Sciatic nerve (tissue), 2 donors: ENCODE measurements around the gene CCDC85A. TPM values are rescaled to one million over a fixed set of nuclear protein-coding genes. Genes with fewer than 3 reads are reported as not detected.

ENCODE experiments used
- ATAC-seq: fragments of 200-7000 bp; cut with Tn5 transposase; one replicate; pipeline ENCODE4 v1.9.1; 2020; ENCODE audit warnings: mild to moderate bottlenecking, moderate library complexity
- DNase-seq: peaks from one replicate; pipeline ENCODE4 v3.0.0-alpha.2; 2020; ENCODE audit warnings: low spot score
- intact Hi-C: fragments of 100-400 bp; cut with DNase I; formaldehyde crosslinking; loops from one replicate; pipeline ENCODE4 v1.14.2; 2022
- total RNA-seq: library from RNA; stranded (reverse); fragmentation: NEBNext Ultra II Directional; extraction: Animal tissue kit (Norgen Biotek cat#: 25700); gene quantifications from one replicate; pipeline ENCODE4 v1.2.1, GENCODE V29; 2021
- donor health status: DM: no; HTN: no; CAD: no.
- donor health status: DM: no; HTN: no; CAD: no.

Gene CCDC85A
- total RNA-seq, 1 donor from 2014 or later = 3.9 TPM

DNA sequence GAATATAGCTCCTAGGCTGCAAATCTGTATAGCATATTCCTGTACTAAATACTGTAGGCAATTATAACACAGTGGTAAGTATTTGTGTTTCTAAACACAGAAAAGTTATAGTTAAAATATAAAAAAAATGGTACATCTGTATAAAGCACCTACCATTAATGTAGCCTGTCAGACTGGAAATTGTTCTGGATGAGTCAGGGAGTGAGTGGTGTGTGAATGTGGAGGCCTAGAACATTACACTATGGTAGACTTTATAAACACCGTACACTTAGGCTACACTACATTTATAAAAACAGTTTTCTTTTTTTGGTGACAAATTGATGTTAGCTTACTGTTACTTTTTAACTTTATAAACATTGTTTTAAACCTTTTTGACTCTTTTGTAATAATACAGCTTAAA, 226.3 kb downstream of the CCDC85A start:
- ATAC-seq = no peak
- no peak for DNase-seq
- intact Hi-C loops = no loop called here

DNA sequence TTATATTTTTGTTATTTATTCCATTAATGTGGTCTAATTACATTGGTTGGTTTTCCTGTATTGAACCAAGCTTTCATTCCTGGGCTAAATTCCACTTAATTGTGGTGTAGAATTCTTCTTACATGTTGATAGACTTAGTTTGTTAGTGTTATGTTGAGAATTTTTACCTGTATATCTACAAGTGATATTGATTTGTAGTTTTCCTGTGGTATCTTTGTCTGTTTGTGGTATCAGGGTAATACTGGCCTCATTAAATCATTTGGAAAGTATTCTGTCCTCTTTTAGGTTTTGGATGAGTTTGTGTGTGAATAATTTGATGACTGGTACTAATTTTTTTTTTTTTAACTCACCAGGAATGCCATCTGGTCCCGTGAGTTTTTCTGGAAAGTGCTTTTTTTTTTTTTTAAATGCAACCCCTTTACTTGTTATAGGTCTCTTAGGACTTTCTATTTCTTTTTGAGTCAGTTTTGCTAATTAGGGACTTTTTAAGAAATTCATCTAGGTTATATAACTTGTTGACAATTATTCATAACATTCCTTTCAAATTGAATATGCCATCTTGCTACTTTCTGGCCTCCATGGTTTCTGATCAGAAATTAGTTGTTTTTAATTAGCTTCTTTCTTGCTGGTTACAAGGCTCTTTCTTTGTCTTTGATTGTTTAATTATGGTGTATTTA, 232.8 kb downstream of the CCDC85A start:
- no peak for ATAC-seq
- no peak for DNase-seq
- intact Hi-C loops = no loop called here
